Astrocyte of the hippocampus (primary cell): Measurements from ENCODE around the gene HPSE2.
"Not testable (repeated sequence)": the region's sequence is repeated elsewhere in the genome, so short reads cannot be mapped to it uniquely, and the experiment has no call there.

ENCODE experiments used
- DNase-seq: peaks from one replicate; pipeline ENCODE4 v3.0.0; 2011; ENCODE audit warnings: low read depth, low spot score

HPSE2 gene

DNA sequence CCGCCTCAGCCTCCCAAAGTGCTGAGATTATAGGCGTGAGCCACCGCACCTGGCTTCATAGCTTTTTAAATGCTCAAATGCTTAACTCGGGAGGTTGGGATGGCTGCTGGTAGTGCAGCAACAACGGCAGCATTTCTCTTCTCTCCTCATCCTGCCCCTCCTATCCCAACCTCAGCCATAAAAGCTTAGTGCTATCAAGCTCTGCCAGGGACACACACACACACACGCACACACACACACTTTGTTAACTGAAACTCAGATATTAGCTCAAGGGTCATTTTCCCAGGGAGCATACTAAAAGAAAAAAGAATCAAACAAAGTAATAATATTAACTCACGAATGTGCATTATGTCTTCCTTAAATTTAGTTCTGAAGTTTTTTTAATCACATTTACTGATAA, 725.9 kb downstream of the HPSE2 start:
- DNase-seq = no peak

DNA sequence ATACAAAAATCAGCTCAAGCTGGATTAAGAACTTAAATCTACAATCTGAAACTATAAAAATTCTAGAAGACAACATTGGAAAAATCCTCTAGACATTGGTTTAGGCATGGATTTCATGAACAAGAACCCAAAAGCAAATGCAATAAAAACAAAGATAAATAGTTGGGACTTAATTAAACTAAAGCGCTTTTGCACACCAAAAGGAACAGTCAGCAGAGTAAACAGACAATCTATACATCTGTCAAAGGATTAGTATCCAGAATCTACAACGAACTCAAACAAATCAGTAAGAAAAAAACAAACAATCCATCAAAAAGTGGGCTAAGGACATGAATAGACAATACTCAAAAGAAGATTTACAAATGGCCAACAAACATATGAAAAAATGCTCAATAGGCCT, 733.1 kb downstream of the HPSE2 start:
- not testable (repeated sequence) for DNase-seq

DNA sequence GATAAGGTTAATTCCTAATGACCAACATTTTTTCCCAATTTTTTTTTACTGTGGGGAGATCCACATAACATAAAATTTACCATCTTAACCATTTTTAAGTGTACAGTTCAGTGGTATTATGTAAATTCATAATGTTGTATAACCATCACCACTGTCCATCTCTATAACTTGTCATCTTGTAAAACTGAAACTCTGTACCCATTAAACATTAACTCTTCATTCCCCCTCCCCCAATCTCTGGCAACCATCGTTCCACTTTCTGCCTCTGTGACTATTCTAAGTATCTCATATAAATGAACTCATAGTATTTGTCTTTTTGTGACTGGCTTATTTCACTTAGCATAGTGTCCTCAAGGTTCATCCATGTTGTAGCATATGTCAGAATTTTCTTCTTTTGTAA, 742.9 kb downstream of the HPSE2 start:
- no peak for DNase-seq

DNA sequence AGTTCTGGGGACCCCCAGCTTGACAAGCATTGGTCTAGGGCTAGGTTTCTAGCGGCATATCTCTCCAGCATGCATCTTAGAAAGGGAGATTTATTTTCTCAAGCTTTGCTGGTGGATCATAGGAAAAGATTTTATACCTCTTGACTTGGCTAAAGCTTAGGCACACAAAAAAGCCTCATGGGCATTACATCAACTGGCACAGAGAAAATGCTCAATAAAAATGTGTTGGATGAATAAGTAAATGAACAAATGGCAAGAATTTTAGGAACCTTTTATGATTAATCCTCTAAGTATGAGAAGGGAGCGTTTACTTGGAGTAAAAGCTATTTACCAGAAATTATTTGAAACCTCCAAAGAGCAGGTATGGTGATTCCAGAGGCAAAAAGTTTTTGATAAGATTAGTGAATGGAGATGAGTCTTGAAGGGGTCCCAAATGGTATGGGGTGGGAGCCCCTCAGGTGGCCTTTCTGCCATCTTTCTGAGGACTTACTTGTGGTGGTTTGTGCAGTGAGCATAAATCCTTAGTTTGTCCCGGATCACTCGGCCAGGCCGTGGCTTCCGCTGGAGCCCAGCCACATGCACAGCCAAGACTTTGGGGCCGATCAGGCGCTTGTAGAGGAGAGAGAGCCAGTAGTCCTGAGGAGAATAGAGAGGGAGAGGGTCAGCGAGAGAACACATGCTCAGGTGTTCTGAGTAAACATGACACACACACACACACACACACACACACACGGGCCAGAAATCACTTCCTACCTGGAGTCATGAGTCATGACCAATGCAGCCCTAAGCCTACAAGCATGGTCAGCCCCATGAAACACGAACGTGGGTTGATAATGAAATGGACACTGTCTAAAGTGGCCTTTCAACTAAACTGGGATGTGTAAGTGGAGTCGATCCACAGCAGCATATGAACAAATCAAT, 745.8 kb downstream of the HPSE2 start:
- DNase-seq = no peak

DNA sequence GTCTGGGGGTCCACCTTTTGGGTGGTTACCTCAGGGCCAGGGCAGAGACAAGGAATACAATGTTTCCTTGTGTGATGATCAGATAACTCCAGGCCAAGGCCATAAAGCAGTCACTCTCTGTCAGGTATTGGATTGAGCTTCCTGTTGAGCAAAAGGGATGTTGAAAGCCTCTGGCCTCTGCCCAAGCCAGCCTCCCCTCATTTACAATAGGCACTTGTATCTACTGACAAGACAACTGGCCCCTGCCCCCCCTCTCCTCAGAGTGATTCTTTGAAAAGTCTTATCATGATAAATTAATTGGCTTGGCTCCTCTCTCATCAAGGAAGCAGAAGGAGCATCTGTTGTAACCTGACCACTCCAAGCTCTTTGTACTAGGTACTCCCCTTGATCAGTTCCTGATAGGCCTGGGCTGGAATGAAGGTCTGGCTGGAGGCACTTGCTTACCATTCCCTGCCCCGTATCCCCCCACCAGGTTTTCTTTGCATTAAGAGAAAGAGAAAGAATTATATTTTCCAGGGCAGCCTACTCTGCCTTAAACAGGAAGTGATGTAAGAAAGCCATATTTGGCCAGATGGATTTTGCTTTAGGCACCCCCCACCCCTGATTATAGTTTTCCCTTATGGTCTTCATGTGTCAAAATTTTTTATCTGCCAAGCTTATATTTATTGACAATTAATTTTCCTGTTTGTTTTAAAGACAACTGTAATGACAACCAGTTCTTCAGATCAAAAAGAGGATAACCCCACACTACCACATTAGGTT, 746.8 kb downstream of the HPSE2 start:
- no peak for DNase-seq

DNA sequence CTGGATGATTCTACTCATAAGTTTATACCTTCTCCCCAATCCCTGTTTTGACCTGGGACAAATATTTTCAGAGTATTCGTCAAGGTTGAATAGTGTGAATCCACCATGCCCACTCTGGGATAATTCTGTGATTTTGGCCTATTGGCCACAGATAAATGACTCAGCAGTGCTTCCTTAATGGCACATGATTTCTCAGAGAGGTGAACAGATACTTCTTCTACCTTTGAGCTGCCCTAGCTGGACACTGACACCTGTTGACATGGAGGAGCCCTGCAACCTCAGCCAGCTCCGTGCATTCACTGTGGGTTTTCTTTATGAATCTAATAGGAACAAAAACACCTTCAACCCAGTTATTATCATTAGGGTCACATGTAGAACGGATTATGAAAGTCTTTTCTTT, 748.0 kb downstream of the HPSE2 start:
- no peak for DNase-seq

DNA sequence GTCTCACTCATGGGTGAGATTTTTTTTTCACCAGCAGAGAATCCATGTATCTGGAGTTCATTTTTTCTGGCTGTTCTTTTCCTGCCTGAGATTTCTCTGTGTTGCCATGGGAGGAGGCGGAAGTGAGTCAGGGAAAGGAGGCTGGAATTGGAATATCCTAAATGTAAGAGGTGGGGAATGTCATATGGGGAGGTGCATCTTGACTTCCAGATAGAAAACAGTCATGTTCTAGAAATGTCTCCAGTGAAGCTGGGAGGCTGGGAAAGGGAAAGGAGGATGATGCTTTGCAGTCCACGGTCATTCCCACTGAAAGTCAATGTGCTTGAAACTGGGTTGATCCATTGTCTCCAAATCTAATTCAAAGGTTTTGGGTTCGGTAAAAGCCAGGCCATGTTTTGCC, 749.2 kb downstream of the HPSE2 start:
- no peak for DNase-seq

DNA sequence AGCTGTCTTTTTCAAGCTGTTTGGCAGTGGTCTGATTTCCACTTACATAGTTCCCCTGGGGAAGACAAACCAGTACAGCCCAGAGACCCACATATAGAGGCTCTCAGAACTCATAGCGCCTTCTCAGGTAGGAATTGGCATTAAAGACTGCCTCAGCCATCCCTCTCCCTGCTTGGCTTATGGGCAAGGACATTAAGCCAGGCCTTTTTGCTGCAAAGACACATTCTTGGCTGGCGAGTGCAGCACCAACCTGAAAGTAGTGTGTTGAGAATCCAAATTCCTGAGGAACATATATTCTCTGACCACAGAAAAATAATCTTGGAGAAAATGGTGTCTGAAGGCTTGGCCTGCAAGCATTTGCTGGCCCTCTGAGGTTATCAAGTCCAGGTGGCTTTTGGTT, 749.7 kb downstream of the HPSE2 start:
- peak; percentile 10 for DNase-seq

DNA sequence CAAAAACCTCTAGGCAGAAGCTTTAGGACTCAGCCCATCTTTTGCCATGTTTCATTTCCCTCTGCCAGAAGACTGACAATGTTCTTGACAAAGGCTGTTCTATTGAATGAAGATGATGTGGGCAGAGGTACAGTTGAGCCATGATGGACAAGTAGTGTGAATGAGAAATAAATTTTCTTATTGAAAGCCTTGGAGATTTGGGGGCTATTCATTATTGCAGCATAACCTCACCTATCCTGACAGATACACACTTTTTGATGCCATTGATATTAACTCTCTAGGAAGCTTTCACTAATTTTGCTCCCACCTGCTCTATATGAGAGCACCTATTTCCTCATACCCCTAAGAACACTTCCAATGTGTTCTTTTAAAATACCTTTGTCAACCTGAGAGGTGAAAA, 752.0 kb downstream of the HPSE2 start:
- no peak for DNase-seq

DNA sequence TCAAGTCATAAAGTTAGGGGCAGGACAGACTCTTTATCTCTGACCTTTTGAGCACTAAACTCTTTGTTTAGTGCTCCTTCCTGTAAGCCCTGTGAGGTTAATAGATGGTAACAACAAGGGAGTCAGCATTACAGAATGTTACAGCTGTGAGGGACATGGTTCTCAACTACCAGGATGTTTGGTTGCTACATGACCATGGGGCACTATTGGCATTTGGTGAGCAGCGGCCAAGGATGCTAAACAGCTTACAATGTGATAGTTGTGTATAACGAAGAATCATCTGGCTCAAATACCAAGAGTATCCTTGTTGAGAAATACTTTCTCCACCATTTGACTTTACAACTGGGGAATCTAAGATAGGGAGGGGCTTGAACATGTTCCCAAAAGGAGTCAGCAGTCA, 753.6 kb downstream of the HPSE2 start:
- no peak for DNase-seq

DNA sequence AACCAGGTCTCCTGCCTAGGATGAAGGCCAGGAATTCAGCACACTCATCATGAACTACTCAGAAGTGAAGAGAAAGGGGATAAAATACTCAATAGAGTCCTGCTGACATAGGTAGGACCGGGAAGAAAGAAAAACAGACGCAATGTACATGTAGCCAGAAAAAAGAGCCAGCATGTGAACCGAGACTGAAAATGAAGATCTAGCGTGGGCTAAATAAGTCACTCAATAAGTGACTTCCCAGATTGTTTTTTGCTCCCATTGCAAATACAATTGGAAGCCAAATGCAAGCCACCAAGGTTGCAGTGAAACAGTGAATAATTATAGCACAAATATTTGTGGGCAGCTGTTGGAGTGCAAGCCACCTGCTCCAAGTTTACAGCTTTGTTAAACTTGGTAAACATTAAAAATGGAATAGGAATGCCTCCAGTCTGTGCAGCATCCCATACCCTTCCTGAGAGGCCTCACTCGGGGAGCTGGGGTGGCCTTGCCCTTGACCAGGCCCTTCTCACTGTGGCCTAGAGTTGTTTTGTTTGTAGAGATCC, 754.2 kb downstream of the HPSE2 start:
- DNase-seq = no peak

DNA sequence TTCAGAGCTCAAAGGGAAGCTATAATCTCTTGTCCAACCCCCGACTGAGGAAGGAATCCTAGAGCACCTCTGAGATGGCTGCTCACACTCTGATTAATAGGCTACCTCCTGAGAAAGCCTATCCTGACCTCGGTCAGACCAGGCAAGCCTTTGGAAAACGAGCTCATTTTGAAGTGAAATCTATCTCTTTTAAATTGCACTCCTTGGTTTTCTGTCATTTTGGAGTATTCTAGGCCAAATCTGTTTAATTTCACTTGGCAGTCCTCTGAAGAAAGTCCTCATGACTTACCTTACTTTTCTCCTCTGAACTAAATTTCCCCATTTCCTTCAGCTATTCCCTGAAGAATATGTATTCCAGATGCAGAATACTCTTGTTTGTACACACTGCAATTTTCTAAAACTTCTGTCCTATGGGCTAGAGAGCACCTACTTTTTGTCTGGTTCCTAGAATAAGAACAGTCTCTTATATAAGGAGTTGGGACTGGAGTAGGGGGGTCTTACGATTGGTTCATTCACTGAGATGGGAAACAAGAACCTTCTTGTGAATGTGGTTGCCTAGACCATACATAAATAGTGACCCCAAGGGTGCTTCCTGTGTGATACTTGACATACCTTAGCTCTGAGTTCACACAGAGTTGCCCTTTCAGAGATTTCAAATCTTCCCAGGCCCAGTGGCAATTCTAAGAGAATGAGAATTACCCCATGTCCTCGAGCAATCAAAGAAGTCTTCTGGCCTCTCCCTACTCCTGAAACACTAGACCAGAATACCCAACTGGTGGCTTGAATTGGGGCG, 757.0 kb downstream of the HPSE2 start:
- DNase-seq = peak; percentile 13

DNA sequence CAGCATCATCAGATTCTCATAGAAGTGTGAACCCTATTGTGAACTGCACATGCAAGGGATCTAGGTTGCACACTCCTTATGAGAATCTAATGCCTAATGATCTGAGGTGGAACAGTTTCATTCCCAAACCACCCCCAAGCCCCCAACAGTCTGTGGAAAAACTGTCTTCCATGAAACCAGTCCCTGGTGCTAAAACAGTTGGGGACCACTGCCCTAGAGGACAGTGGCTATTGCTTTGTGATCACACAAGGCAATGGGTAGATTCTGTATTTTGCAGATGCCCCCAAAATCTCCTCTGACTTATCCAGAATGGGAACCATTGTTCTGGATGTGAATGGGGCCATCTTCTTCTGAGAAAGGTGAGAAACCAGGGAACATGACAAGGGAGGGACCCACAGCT, 757.8 kb downstream of the HPSE2 start:
- no peak for DNase-seq

DNA sequence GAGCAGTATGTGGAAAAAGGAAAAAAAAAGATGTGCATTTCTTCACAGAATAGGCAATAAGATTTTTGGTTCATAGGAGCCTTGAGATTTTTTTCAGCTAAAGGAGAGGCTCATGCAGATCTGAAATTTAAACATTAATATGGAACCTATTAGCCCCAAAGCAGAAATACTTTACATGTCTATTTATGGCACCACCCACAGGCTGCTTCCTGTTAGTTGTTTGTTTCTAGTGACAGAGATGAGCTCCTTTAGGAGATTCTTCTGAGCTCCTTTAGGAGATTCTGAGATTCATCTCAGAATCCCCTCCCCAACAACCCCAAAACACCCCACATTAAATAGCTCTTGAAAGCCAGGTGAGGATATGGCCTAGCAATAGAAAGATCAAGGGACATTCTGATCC, 761.0 kb downstream of the HPSE2 start:
- DNase-seq = no peak

DNA sequence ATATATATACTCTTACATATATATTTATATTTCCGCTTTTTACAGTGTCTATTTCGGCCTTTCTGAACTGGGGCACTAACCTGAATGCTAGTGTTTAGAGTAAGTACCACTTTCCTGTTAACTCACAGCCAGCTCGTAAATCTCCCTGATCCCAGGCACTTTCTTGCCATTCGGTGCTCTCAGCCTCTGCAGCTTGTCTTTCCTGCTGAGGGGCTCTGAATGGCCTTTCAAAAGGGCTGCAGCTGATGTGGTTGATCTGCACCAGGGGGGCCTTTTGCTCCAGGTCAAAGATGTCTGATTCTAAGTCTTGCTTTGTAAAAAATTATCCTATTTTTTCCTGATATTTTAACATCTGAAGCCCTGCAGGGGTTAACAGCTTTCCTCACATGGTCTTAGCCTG, 763.5 kb downstream of the HPSE2 start:
- no peak for DNase-seq

DNA sequence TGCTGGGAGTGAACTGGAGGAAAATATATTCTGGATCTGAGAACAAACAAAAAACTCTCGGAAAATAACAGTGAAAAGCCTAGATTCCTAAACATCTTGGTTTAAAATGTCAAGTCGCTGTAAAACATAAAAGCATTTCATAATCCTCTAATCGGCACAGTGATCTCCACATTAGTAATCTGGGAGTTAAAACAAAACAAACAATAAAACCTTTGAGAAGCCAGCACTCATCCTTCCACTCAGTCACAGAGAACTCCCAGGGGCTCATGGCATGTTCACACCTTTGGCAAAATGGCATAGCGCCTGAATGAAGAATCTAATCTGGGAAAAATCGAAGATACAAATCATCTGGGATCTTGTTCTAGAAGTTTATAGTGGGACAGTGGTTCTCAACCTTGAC, 764.8 kb downstream of the HPSE2 start:
- no peak for DNase-seq

DNA sequence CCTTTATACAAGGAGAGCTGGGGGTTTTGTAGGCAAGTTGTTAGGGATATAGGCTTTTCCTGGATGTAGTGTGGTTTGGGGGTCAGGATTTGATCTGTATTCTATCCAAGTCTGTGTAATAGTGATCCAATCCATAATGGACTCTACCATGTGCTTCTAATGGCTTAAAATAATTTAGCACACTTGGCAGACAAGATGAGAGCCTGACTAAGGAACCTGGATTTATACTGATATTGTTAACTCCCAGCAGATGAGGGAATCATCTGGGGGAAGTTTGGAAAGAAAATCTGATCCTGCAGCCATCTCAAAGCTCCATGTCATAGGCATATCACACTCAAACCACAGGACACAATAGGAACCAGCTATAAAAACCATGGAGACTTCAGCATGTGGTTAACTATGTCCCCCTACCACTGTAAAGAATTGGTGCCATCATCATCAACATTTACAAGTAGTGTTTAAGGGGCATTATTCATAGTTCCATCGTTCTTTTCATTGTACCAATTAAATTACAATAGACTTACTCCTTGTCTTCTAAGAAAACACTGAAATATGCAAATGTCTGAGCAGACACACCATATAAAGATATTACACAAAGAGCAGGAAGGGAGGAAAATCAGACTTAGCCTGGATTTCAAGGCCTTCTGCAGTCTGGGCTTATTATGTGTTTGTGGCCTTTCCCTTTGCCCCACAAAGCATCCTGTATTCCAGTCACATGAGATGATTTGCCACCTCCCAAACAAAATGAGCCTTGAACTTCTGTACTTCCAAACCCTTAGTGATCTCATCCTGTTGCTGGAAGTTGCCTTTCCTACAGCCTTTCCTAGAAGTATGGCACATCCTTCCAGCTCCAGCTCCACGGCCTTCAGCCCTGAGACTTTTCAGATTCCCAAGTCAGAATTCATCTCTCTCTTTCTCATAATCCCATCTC, 766.4 kb downstream of the HPSE2 start:
- no peak for DNase-seq

DNA sequence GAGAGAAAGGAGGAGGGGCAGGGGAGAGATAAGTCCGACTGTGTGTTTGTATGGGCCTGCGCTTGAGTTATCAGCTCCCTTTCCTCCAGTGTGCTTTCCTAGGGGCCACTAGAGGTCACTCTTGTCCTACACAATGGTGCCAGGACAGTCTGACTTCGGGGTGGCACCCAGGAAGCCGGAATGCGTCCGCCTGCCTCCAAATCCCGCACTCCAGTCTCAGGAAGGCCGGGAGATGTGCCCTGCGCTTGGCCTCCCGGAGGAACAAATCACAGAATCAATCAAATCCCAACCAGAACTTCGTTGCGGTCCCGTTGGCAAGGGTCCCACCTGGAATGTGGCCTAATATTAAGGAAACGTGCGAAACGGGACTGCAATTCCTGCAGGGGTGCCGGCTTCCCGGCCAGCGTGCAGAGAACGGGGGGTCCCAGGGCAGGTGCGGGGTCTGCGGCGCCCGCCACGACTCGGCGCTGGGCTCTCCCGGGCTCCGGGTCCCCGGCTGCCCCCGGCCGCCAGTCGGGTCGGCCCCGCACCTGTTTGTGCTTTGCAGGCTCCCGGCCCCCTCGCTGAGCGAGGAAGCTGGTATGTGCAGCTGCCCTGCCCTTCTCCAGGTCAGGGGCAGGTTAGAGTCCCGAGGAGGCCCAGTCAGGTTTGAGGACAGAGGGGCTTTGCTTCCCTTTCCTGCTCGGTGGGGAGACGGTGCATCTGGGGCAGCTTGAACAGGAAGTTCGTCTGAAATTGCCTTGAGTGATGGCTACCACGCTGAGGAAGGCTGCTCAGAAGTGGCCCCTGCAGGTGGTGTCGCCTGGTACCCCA, 767.9 kb downstream of the HPSE2 start:
- peak; percentile 92 for DNase-seq

DNA sequence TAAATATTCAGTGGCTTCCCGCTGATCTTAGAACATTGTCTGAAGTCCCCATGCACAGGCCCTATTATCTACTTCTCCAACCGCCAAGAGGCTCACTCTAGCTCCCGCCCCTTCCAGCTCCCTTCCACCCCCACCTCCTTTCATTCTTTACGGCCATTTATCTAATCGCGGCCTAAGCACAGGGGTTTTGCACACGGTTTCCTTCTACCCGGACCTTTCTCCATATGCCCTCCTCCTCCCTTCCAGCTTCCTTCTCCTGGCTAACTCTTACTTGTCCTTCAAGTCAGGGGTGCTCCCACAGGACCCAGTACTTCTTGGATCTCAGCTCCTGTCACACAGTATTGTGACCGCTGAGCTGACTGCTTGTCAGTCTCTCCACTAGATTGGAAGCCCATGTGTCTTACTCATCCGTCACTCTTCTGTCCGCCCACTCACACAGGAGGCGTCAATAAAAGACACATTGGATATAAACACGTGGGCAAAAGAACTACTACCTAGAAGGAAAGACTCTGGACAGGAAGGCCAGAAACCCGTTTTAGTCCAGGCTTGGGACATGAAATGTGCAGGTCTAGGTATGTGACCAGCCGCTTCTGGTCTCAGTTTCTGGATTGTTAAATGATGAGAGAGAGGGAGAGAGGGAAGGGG, 768.7 kb downstream of the HPSE2 start:
- no peak for DNase-seq
